HepG2 (cell line): ENCODE measurements around the gene SPATA21. TPM values are rescaled to one million over a fixed set of nuclear protein-coding genes. Genes with fewer than 3 reads are reported as not detected.

Source experiments
- ARNT2 ChIP-seq: sonication (generic); formaldehyde crosslinking; IDR thresholded peaks from 2 replicates; pipeline ENCODE4 v1.8.0; 2022; ENCODE audit warnings: mild to moderate bottlenecking, low read depth, missing genetic modification reagents, moderate library complexity
- CBX2 ChIP-seq, 2 experiments: fragments of 200-600 bp in 1 of 2; sonication (generic); formaldehyde crosslinking in 1 of 2; IDR thresholded peaks; 2 replicates each; pipeline versions ENCODE4 v1.7.0 to v1.8.1; 2018 to 2022; ENCODE audit warnings: low read depth in 2 of 2, low read length in 1 of 2, mild to moderate bottlenecking in 1 of 2, missing genetic modification reagents in 1 of 2
- CCDC6 ChIP-seq: sonication (generic); formaldehyde crosslinking; IDR thresholded peaks from 2 replicates; pipeline ENCODE4 v1.8.1; 2022; ENCODE audit warnings: mild to moderate bottlenecking, missing genetic modification reagents, moderate library complexity
- FOXP4 ChIP-seq: sonication (generic); formaldehyde crosslinking; IDR thresholded peaks from 2 replicates; pipeline ENCODE4 v1.4.0; 2020; ENCODE audit warnings: missing genetic modification reagents
- GABPB1 ChIP-seq: IDR thresholded peaks from 2 replicates; pipeline ENCODE4 v1.6.1; 2016; ENCODE audit warnings: mild to moderate bottlenecking, missing genetic modification reagents, moderate library complexity, missing compliant biosample characterization
- GATA4 ChIP-seq: sonication (generic); IDR thresholded peaks from 2 replicates; pipeline ENCODE4 v1.6.1; 2016; ENCODE audit warnings: antibody characterized with exemption, low read depth, borderline replicate concordance
- GATAD1 ChIP-seq: IDR thresholded peaks from 2 replicates; pipeline ENCODE4 v1.6.1; 2016; ENCODE audit warnings: missing genetic modification reagents, missing compliant biosample characterization
- HOMEZ ChIP-seq: IDR thresholded peaks from 2 replicates; pipeline ENCODE4 v1.6.1; 2016; ENCODE audit warnings: low read depth
- MLLT10 ChIP-seq: sonication (generic); formaldehyde crosslinking; IDR thresholded peaks from 2 replicates; pipeline ENCODE4 v1.4.0; 2020; ENCODE audit warnings: missing genetic modification reagents
- PITX1 ChIP-seq: sonication (generic); formaldehyde crosslinking; IDR thresholded peaks from 2 replicates; pipeline ENCODE4 v1.5.1; 2020; ENCODE audit warnings: mild to moderate bottlenecking, missing genetic modification reagents
- PRMT3 ChIP-seq: sonication (generic); formaldehyde crosslinking; IDR thresholded peaks from 2 replicates; pipeline ENCODE4 v1.8.1; 2022; ENCODE audit warnings: low read depth, mild to moderate bottlenecking, moderate library complexity, missing genetic modification reagents, borderline replicate concordance
- RFX3 ChIP-seq: IDR thresholded peaks from 2 replicates; pipeline ENCODE4 v1.6.1; 2016; ENCODE audit warnings: missing biosample characterization, missing genetic modification reagents
- SRSF9 ChIP-seq: fragments of 200-400 bp; formaldehyde crosslinking; IDR thresholded peaks from 2 replicates; pipeline ENCODE4 v1.6.1; 2018; ENCODE audit warnings: borderline replicate concordance, mild to moderate bottlenecking, low read depth, low read length; ENCODE audit not compliant: insufficient read depth, poor library complexity, severe bottlenecking
- ZFYVE20 ChIP-seq: sonication (generic); formaldehyde crosslinking; IDR thresholded peaks from 2 replicates; pipeline ENCODE4 v1.8.0; 2023; ENCODE audit warnings: low read depth, mild to moderate bottlenecking, moderate library complexity, missing genetic modification reagents, borderline replicate concordance
- ZNF556 ChIP-seq: sonication (generic); formaldehyde crosslinking; IDR thresholded peaks from 2 replicates; pipeline ENCODE4 v1.4.0; 2020; ENCODE audit warnings: mild to moderate bottlenecking, missing genetic modification reagents, borderline replicate concordance
- ZNF761 ChIP-seq: sonication (generic); formaldehyde crosslinking; conservative IDR thresholded peaks from 2 replicates; pipeline ENCODE4 v1.4.0; 2020; ENCODE audit warnings: mild to moderate bottlenecking, missing genetic modification reagents
- ZNF879 ChIP-seq: sonication (generic); formaldehyde crosslinking; IDR thresholded peaks from 2 replicates; pipeline ENCODE4 v1.8.1; 2023; ENCODE audit warnings: missing genetic modification reagents
- polyA plus RNA-seq, 8 experiments: library from polyadenylated mRNA; depleted of rRNA in 3 of 8; stranded (reverse) in 7 of 8; unstranded in 1 of 8; fragments of >200 nt; fragmentation: Illumina TruSeq in 4 of 8; extraction: Trizol in 4 of 8; gene quantifications; 2 replicates each; pipeline versions ENCODE4 v1.2.1 to v1.2.3, GENCODE V29; 2011 to 2016; ENCODE audit warnings: low read depth in 4 of 8, missing spikeins in 1 of 8, mixed read lengths in 1 of 8; ENCODE audit not compliant: insufficient read depth in 1 of 8
- total RNA-seq, 5 experiments: library from RNA; depleted of rRNA; stranded (reverse); fragments of >200 nt; fragmentation: Illumina TruSeq; extraction: Trizol; gene quantifications; 2 replicates each; pipeline ENCODE4 v1.2.3, GENCODE V29; 2016; ENCODE audit warnings: low read depth in 1 of 5
- TF ChIP-seq, protein P1 (sequence below): sonication (generic); formaldehyde crosslinking; IDR thresholded peaks from 2 replicates; pipeline ENCODE4; 2020; ENCODE audit warnings: missing genetic modification reagents, mild to moderate bottlenecking, borderline replicate concordance
- TF ChIP-seq, protein P2 (sequence below): sonication (generic); formaldehyde crosslinking; IDR thresholded peaks from 2 replicates; pipeline ENCODE4 v1.4.0; 2020; ENCODE audit warnings: mild to moderate bottlenecking, missing genetic modification reagents

The SPATA21 gene
- total and polyA plus RNA-seq, 2 of the 13 experiments (the other 11 are each of a cell fraction or from before 2014, with no cell fraction given), result 0.80 to 1.4 TPM

- peak; percentile 78; the same call in 1 of the 2 replicates for TF ChIP-seq PITX1 (CRISPR knock-in tag)
- peak; percentile 94; the same call in 1 of the 2 replicates for TF ChIP-seq ZNF556
- TF ChIP-seq CBX2 (IDR thresholded peaks at IDR 0.05; ENCODE audit: low read depth, low read length), result no peak
- TF ChIP-seq CBX2 (CRISPR knock-in tag; IDR thresholded peaks at IDR 0.05; ENCODE audit: low read depth), result no peak
- TF ChIP-seq, protein P1, sequence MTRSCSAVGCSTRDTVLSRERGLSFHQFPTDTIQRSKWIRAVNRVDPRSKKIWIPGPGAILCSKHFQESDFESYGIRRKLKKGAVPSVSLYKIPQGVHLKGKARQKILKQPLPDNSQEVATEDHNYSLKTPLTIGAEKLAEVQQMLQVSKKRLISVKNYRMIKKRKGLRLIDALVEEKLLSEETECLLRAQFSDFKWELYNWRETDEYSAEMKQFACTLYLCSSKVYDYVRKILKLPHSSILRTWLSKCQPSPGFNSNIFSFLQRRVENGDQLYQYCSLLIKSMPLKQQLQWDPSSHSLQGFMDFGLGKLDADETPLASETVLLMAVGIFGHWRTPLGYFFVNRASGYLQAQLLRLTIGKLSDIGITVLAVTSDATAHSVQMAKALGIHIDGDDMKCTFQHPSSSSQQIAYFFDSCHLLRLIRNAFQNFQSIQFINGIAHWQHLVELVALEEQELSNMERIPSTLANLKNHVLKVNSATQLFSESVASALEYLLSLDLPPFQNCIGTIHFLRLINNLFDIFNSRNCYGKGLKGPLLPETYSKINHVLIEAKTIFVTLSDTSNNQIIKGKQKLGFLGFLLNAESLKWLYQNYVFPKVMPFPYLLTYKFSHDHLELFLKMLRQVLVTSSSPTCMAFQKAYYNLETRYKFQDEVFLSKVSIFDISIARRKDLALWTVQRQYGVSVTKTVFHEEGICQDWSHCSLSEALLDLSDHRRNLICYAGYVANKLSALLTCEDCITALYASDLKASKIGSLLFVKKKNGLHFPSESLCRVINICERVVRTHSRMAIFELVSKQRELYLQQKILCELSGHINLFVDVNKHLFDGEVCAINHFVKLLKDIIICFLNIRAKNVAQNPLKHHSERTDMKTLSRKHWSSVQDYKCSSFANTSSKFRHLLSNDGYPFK (CRISPR knock-in tag), result peak; percentile 93
- 0 out of 2 replicates have a peak, but pooled peaks have one; percentile 36 for TF ChIP-seq GATA4
- TF ChIP-seq GABPB1 (CRISPR knock-in tag), result peak; percentile 98
- TF ChIP-seq ZFYVE20, result no peak
- no peak for TF ChIP-seq SRSF9
- TF ChIP-seq ZNF879, result no peak
- TF ChIP-seq, protein P2, sequence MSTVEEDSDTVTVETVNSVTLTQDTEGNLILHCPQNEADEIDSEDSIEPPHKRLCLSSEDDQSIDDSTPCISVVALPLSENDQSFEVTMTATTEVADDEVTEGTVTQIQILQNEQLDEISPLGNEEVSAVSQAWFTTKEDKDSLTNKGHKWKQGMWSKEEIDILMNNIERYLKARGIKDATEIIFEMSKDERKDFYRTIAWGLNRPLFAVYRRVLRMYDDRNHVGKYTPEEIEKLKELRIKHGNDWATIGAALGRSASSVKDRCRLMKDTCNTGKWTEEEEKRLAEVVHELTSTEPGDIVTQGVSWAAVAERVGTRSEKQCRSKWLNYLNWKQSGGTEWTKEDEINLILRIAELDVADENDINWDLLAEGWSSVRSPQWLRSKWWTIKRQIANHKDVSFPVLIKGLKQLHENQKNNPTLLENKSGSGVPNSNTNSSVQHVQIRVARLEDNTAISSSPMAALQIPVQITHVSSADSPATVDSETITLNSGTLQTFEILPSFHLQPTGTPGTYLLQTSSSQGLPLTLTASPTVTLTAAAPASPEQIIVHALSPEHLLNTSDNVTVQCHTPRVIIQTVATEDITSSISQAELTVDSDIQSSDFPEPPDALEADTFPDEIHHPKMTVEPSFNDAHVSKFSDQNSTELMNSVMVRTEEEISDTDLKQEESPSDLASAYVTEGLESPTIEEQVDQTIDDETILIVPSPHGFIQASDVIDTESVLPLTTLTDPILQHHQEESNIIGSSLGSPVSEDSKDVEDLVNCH (CRISPR knock-in tag), result 0 out of 2 replicates have a peak, but pooled peaks have one; percentile 34
- peak; percentile 76 for TF ChIP-seq CCDC6 (CRISPR knock-in tag)
- TF ChIP-seq HOMEZ (CRISPR knock-in tag), result no peak; the same call in 1 of the 2 replicates
- TF ChIP-seq ZNF761, result peak; percentile 60; the same call in 1 of the 2 replicates
- no peak; the same call in 1 of the 2 replicates for TF ChIP-seq PRMT3
- TF ChIP-seq FOXP4, result no peak; the same call in 1 of the 2 replicates
- TF ChIP-seq ARNT2, result peak; percentile 79; the same call in 1 of the 2 replicates
- TF ChIP-seq MLLT10, result no peak
- TF ChIP-seq GATAD1 (CRISPR knock-in tag), result peak; percentile 97
- no peak for TF ChIP-seq RFX3 (CRISPR knock-in tag)
Measured at GRCh38 chr1:16440470-16441281, 3.5 kb upstream of the SPATA21 start, which contains the start of gene NECAP2 (continued).
